Astrocyte (in vitro differentiated cells and primary cell): ENCODE measurements around the gene DCAF4L1.

ENCODE experiments used
- CTCF ChIP-seq: IDR thresholded peaks from 2 replicates; pipeline ENCODE4 v1.5.1; 2011; ENCODE audit warnings: low read depth, mild to moderate bottlenecking, inconsistent platforms, low read length, moderate library complexity; ENCODE audit not compliant: insufficient read depth
- EZH2 ChIP-seq: IDR thresholded peaks from 2 replicates; pipeline ENCODE4 v1.6.1; 2012; ENCODE audit warnings: mild to moderate bottlenecking, low read length, inconsistent platforms; ENCODE audit not compliant: insufficient read depth

GRCh38 chr4:41932988-41933387 lies 48.6 kb upstream of the DCAF4L1 start:
- TF ChIP-seq CTCF (no peak), EZH2 (no peak)
